NK-92 (cell line): ENCODE measurements around the gene POLR2M.

Source experiments
- DNase-seq: peaks from one replicate; lab custom pipeline; 2025; ENCODE audit not compliant: unreplicated experiment; lab: John Stamatoyannopoulos, UW

The POLR2M gene

GRCh38 chr15:57736591-57736990 lies 30.1 kb downstream of the POLR2M start:
- DNase-seq = no peak

- no peak for DNase-seq
Measured at GRCh38 chr15:57738734-57739237, 32.3 kb downstream of the POLR2M start.

DNA sequence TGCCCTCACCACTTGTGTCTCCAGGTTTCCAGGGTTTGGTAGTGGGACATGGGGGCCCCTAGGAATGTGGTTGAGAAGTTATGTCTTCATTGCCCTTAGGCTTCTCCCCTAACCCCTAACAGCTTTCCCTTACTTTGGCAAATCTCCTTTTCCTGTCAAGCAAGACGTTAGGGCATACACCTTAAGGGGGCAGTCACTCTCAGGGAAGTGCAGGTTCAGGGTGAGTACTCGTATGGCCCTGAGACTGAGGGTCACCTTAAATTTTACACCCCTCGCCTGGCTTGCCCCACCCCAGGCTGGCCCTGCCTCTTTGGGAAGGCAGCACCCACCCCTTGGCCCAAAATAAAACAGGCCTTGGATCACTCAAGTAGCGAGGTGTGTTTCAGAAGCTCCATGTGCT lies 33.5 kb downstream of the POLR2M start:
- no peak for DNase-seq

DNA sequence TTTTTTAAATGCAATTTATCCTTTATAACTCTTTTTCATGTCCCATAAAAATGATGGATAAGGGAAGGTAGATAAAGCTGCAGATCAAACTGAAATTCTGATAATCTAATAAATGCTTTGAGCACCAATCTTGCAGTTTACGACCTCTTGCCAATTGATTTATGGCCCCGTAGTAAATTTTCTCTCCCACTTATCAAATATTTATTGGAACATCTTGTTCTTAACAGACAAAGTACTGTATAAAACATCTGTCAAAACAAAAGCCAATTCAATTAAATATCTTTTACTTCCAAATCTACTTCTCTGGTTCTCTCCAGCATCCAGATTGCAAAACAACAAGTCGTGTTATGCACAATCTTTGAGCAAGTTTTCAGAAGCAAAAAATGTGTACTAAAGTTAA lies 34.6 kb downstream of the POLR2M start:
- no peak for DNase-seq

GRCh38 chr15:57743424-57743823 lies 36.9 kb downstream of the POLR2M start:
- DNase-seq = no peak

DNA sequence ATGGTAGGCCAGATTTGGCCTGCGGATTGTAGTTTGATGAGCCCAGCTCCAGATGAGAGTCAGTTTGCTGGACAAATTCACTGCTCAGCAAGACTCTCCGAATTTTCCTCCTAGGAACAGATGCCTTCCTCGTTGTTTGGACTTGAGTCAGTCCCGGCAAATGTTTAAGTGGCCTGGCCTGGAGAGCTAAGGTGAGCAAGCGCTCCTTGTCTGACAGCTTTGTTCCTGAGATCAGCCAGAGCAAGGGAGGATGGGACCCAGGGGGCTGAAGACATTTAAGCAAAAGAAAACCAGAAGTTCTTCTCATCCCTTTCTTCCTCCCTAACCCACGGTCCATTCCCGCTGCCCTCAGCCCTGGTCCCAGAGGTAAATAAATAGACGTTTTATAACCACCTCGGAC lies 40.3 kb downstream of the POLR2M start:
- no peak for DNase-seq

DNA sequence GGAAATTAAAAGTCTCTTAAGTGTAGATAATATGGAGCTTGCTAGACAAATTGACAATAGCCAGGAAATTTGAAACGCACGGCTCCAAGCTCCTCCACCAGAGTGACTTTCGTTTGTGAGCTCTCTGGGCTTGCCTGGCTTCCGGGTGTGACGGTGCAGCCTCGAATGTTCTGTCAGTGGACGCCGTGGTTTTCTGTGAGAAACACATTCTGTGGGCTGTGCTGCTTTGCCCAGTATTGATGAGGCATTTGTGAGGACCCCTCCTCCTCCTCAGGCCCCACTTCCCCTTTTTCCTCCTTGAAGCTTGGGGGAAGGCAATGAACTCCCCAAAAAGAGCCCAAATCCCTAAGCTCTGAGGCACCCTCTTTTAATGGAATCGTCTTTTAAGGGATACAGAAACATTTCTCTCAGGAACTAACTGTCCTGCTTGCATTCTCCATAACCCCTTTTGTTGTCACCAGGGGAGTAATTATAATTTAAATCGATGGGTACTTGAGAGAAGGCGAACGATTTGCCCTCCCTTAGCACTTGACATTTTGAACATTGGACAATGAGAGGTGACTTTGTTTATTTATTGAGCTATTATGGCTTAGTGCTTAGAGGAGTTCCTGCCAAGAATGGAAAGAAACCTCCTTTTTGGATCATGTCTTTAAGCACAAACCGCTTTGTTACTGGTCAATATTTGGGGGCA lies 40.8 kb downstream of the POLR2M start:
- DNase-seq = no peak

GRCh38 chr15:57751177-57751800 lies 44.8 kb downstream of the POLR2M start:
- DNase-seq = no peak

- DNase-seq = no peak
Measured at GRCh38 chr15:57752436-57752835, 45.9 kb downstream of the POLR2M start.

GRCh38 chr15:57752840-57753239 lies 46.3 kb downstream of the POLR2M start:
- DNase-seq = no peak

GRCh38 chr15:57756466-57756865 lies 50.0 kb downstream of the POLR2M start:
- DNase-seq = no peak

GRCh38 chr15:57758560-57758959 lies 52.0 kb downstream of the POLR2M start:
- no peak for DNase-seq

DNA sequence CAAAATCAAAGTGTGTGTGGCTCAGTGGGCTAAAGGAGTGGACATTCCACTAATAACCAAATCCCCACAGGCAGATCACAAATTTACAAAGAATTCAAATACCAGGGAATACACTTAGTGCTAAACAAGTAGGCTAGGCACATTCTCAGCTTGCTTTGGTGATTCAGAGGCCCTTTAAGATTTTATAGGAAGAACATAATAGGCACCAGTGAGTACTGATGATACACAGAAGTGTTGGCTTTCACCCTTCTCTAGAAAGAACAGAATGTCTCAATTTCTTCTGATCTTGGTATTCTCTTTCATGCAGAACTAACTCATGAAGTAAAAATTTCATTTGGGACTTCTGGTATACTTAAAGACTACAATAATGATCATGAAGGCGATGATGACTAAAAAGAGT lies 55.0 kb downstream of the POLR2M start:
- DNase-seq = no peak

GRCh38 chr15:57762302-57762701 lies 55.8 kb downstream of the POLR2M start:
- no peak for DNase-seq

DNA sequence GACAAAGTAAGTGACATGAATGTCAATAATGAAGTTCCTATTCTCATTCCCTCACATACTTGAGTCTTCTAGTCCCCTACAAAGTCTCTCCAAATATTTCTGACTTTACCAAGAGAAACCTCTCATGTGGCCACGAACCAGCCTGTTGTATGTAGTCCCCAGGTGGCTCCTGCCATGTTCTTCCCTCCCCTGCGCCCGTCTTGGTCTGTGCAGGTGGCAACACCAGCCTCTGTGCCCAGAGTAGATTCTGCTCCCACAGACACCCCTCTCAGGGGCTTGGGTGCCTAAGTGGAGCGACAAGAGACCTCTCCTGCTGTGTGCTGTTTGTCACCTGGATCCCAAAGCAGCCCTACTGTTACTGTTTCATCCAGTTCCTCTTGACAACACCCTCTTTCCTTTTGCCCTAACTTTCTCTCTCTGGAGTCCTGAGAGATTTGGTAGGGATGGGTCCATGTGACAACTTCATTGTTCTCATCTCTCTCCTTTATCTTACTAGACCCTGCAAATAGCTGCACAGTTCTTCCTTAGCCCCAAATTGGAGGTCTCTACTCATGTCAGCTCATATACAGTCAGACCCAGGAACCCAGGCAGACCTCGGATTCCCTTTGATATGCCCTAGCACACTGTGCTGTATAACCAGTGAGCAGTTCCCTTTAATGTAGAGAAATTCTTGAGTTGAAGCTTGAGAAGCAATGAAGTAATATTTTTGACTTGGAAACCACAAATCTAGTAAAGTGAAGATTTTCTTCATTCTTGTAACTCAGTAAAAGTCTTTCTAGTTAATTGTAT lies 56.9 kb downstream of the POLR2M start:
- DNase-seq = no peak
